G401.6 (cell line): Measurements from ENCODE around the gene HSBP1.

Experiments
- FAIRE-seq: peaks from 2 replicates; lab custom pipeline; 2012; peaks lifted over from hg19 to GRCh38; lab: Jason Lieb, UNC

HSBP1 gene

GRCh38 chr16:83807710-83808572 is at the start of gene HSBP1:
Gene HSBP1 (plus strand): TSS chr16:83807978. CDS start chr16:83808077, 99 bp downstream.
- peak; percentile 85 for FAIRE-seq

GRCh38 chr16:83762141-83762991 is 45.4 kb upstream of the HSBP1 start:
- no peak for FAIRE-seq

- FAIRE-seq = no peak
These were observed 44.8 kb upstream of the HSBP1 start for GRCh38 chr16:83762992-83763358.

- no peak for FAIRE-seq
These were observed 38.8 kb upstream of the HSBP1 start for GRCh38 chr16:83768986-83769385.

GRCh38 chr16:83769397-83770008 is 38.3 kb upstream of the HSBP1 start:
- no peak for FAIRE-seq

- FAIRE-seq = no peak
These were observed 36.4 kb upstream of the HSBP1 start for GRCh38 chr16:83771306-83771942.

GRCh38 chr16:83772806-83773205 is 35.0 kb upstream of the HSBP1 start:
- no peak for FAIRE-seq

- no peak for FAIRE-seq
These were observed 33.7 kb upstream of the HSBP1 start for GRCh38 chr16:83774066-83774465.

- no peak for FAIRE-seq
These were observed 30.8 kb upstream of the HSBP1 start for GRCh38 chr16:83776944-83777343.

GRCh38 chr16:83779886-83780285 is 27.9 kb upstream of the HSBP1 start:
- no peak for FAIRE-seq

- FAIRE-seq = no peak
These were observed 22.3 kb upstream of the HSBP1 start for GRCh38 chr16:83785455-83785854.

- FAIRE-seq = no peak
These were observed 18.0 kb upstream of the HSBP1 start for GRCh38 chr16:83789642-83790401.

GRCh38 chr16:83791916-83792315 is 15.9 kb upstream of the HSBP1 start:
- FAIRE-seq = no peak

- FAIRE-seq = no peak
These were observed 15.4 kb upstream of the HSBP1 start for GRCh38 chr16:83792391-83792790.

- no peak for FAIRE-seq
These were observed 14.6 kb upstream of the HSBP1 start for GRCh38 chr16:83793179-83793578.

- no peak for FAIRE-seq
These were observed 12.8 kb upstream of the HSBP1 start for GRCh38 chr16:83794860-83795554.

- no peak for FAIRE-seq
These were observed 10.8 kb upstream of the HSBP1 start for GRCh38 chr16:83797013-83797412.

- FAIRE-seq = no peak
These were observed 8.4 kb upstream of the HSBP1 start for GRCh38 chr16:83799336-83799735.

GRCh38 chr16:83802135-83802534 is 5.6 kb upstream of the HSBP1 start:
- no peak for FAIRE-seq

GRCh38 chr16:83802554-83803205 is 5.1 kb upstream of the HSBP1 start:
- no peak for FAIRE-seq
